OCI-LY1 (cell line): Measurements from ENCODE around the gene URAD.

ENCODE experiments used
- H2AFZ ChIP-seq: fragments of 200-600 bp; sonication (generic), shearing (Covaris generic); 2 replicates; pipeline ENCODE4 v1.6.0; 2014; ENCODE audit warnings: antibody characterized with exemption, mild to moderate bottlenecking, low read length
- H3F3A ChIP-seq: fragments of 200-600 bp; sonication (generic), shearing (Covaris generic); 2 replicates; pipeline ENCODE4 v1.6.0; 2014; ENCODE audit warnings: mild to moderate bottlenecking, antibody characterized with exemption, low read length, moderate library complexity; ENCODE audit not compliant: insufficient read depth
- H3K27ac ChIP-seq: fragments of 200-600 bp; sonication (generic); 2 replicates; pipeline ENCODE4 v1.5.1; 2014; ENCODE audit warnings: low read length, mixed run types, mild to moderate bottlenecking, low read depth; ENCODE audit not compliant: poor library complexity, severe bottlenecking
- H3K27me3 ChIP-seq: fragments of 200-600 bp; sonication (generic); 2 replicates; pipeline ENCODE4 v1.6.0; 2014; ENCODE audit warnings: antibody characterized with exemption, mild to moderate bottlenecking, low read length, moderate library complexity; ENCODE audit not compliant: insufficient read depth
- H3K36me3 ChIP-seq: fragments of 200-600 bp; sonication (generic); 2 replicates; pipeline ENCODE4 v1.6.1; 2014; ENCODE audit warnings: mild to moderate bottlenecking, antibody characterized with exemption, low read length, moderate library complexity, mixed read lengths; ENCODE audit not compliant: insufficient read depth
- H3K4me1 ChIP-seq: fragments of 200-600 bp; sonication (generic); 2 replicates; pipeline ENCODE4 v1.5.1; 2014; ENCODE audit warnings: mild to moderate bottlenecking, low read length, moderate library complexity; ENCODE audit not compliant: insufficient read depth, severe bottlenecking
- H3K4me2 ChIP-seq: fragments of 200-600 bp; sonication (generic), shearing (Covaris generic); 2 replicates; pipeline ENCODE4 v1.6.1; 2014; ENCODE audit warnings: low read length
- H3K4me3 ChIP-seq: fragments of 200-600 bp; sonication (generic); 2 replicates; pipeline ENCODE4 v1.5.1; 2014; ENCODE audit warnings: low read length, low read depth, mild to moderate bottlenecking, mixed read lengths; ENCODE audit not compliant: poor library complexity, severe bottlenecking
- H3K79me2 ChIP-seq: fragments of 200-600 bp; shearing (Covaris generic); 2 replicates; pipeline ENCODE4 v1.6.1; 2016; ENCODE audit warnings: mixed run types, low read length, mixed read lengths; ENCODE audit not compliant: insufficient read depth
- H3K9ac ChIP-seq: fragments of 200-600 bp; sonication (generic), shearing (Covaris generic); 2 replicates; pipeline ENCODE4 v1.6.1; 2014; ENCODE audit warnings: mild to moderate bottlenecking, low read length, mixed read lengths
- H3K9me2 ChIP-seq: fragments of 200-600 bp; sonication (generic), shearing (Covaris generic); 2 replicates; pipeline ENCODE4 v1.6.1; 2014; ENCODE audit warnings: low read depth, mild to moderate bottlenecking, low read length, mixed read lengths
- H3K9me3 ChIP-seq: fragments of 200-600 bp; shearing (Covaris generic); 2 replicates; pipeline ENCODE4 v1.6.1; 2014; ENCODE audit warnings: low read length, mixed read lengths
- H4K20me1 ChIP-seq: fragments of 200-600 bp; sonication (generic), shearing (Covaris generic); 2 replicates; pipeline ENCODE4 v1.6.0; 2016; ENCODE audit warnings: mild to moderate bottlenecking, low read length; ENCODE audit not compliant: insufficient read depth
- CTCF ChIP-seq: fragments of 200-600 bp; sonication (generic), shearing (Covaris generic); IDR thresholded peaks from 2 replicates; pipeline ENCODE4 v1.5.1; 2017; ENCODE audit warnings: mild to moderate bottlenecking, antibody characterized with exemption, low read length, moderate library complexity, mixed read lengths
- EZH2 ChIP-seq: fragments of 200-600 bp; sonication (generic), shearing (Covaris generic); IDR thresholded peaks from 2 replicates; pipeline ENCODE4 v1.8.0; 2017; ENCODE audit warnings: borderline replicate concordance, mixed run types, mild to moderate bottlenecking, antibody characterized with exemption, low read length, moderate library complexity, mixed read lengths

The URAD gene

GRCh38 chr13:27969866-27970229 is 18.6 kb downstream of the URAD start:
- no peaks in the 10 kb centered on the region for H4K20me1 ChIP-seq
- no peaks in the 10 kb centered on the region for H3K9me3 ChIP-seq
- H3K9me2 ChIP-seq, result no peaks in the 10 kb centered on the region
- no peak overlapping the region for H3K27ac ChIP-seq
- H3K36me3 ChIP-seq, result no peaks in the 10 kb centered on the region
- no peak overlapping the region for H3K9ac ChIP-seq
- H3K79me2 ChIP-seq, result no peaks in the 10 kb centered on the region
- no peak overlapping the region for H3K4me3 ChIP-seq
- H3F3A ChIP-seq, result no peaks in the 10 kb centered on the region
- no peak overlapping the region for H2AFZ ChIP-seq
- no peak overlapping the region for H3K4me2 ChIP-seq
- TF ChIP-seq EZH2, result no peak
- TF ChIP-seq CTCF, result no peak
- no peaks in the 10 kb centered on the region for H3K4me1 ChIP-seq
- no peaks in the 10 kb centered on the region for H3K27me3 ChIP-seq

DNA sequence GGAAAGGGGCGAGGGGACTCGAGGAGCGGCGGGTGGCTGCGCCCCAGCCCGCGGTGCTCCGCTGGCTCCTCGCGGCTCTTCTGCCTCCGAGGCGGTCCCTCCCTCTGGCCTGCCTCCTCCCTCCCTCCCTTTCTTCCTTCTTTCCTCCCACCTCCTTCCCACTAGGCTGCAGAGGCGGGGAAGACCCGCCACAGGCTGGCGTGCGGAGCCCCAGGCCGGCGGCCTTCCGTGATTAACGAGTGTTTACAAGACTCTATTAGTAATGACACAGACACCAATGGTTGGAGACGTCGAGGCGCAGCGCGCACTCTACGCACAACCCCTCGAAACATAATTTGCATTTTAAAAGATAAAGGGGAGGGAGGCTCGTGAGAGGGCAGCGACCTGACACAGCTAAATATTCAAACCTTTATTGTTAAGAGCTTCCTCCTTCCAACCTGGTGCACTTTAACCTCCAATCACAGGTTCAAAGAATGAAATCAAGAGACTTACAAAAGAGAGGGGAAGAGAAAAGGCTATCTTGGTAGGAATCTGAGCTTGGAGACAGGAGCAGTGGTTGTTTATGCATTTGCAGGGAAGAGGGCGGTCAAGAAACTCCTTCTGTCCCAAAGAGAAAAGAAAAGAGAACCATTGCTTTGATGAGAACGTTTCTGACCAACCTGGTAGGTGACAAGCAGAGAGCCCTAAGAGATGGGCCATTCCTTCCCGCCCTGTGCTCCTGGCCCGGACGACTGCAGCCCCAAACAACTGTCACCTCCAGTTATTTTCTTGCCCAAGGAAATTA is 19.2 kb downstream of the URAD start, which contains the start of gene CDX2:
Gene CDX2, minus strand, starts transcription at position 234 of the 784 bp plus-strand sequence. CDS start 309 bp downstream, outside the sequence.
- Histone ChIP-seq H3K9me2 (no peaks in the 10 kb centered on the region), H3K4me2 (no peak within 1 kb of the TSS), H3K4me1 (no peaks in the 10 kb centered on the region), H3K9me3 (no peaks in the 10 kb centered on the region), H2AFZ (no peak within 1 kb of the TSS), H3K27me3 (no peaks in the 10 kb centered on the region), H4K20me1 (no peaks in the 10 kb centered on the region), H3K4me3 (no peak within 1 kb of the TSS), H3K79me2 (no peaks in the 10 kb centered on the region), H3K36me3 (no peaks in the 10 kb centered on the region), H3K9ac (no peak within 1 kb of the TSS), H3F3A (no peaks in the 10 kb centered on the region), H3K27ac (no peak within 1 kb of the TSS)
- TF ChIP-seq CTCF, result no peak

GRCh38 chr13:27968316-27969081 is 20.0 kb downstream of the URAD start:
- H3K9ac ChIP-seq, result no peak overlapping the region
- no peaks in the 10 kb centered on the region for H3F3A ChIP-seq
- H3K4me3 ChIP-seq, result no peak overlapping the region
- H4K20me1 ChIP-seq, result no peaks in the 10 kb centered on the region
- no peaks in the 10 kb centered on the region for H3K36me3 ChIP-seq
- H3K79me2 ChIP-seq, result no peaks in the 10 kb centered on the region
- TF ChIP-seq EZH2 (no peak), CTCF (no peak)
- H3K27me3 ChIP-seq, result no peaks in the 10 kb centered on the region
- H3K4me1 ChIP-seq, result no peaks in the 10 kb centered on the region
- no peak overlapping the region for H3K4me2 ChIP-seq
- H2AFZ ChIP-seq, result no peak overlapping the region
- H3K9me2 ChIP-seq, result no peaks in the 10 kb centered on the region
- H3K9me3 ChIP-seq, result no peaks in the 10 kb centered on the region
- H3K27ac ChIP-seq, result no peak overlapping the region
